Sciatic nerve (tissue), 2 donors: Measurements from ENCODE around the gene FZR1. TPM values are rescaled to one million over a fixed set of nuclear protein-coding genes. Genes with fewer than 3 reads are reported as not detected.
"Not testable (repeated sequence)": the region's sequence is repeated elsewhere in the genome, so short reads cannot be mapped to it uniquely, and the experiment has no call there.

Experiments
- ATAC-seq: fragments of 200-7000 bp; cut with Tn5 transposase; one replicate; pipeline ENCODE4 v1.9.1; 2020; ENCODE audit warnings: mild to moderate bottlenecking, moderate library complexity
- DNase-seq: peaks from one replicate; pipeline ENCODE4 v3.0.0-alpha.2; 2020; ENCODE audit warnings: low spot score
- intact Hi-C: fragments of 100-400 bp; cut with DNase I; formaldehyde crosslinking; loops from one replicate; pipeline ENCODE4 v1.14.2; 2022
- total RNA-seq: library from RNA; stranded (reverse); fragmentation: NEBNext Ultra II Directional; extraction: Animal tissue kit (Norgen Biotek cat#: 25700); gene quantifications from one replicate; pipeline ENCODE4 v1.2.1, GENCODE V29; 2021
- donor health status: DM: no; HTN: no; CAD: no.
- donor health status: DM: no; HTN: no; CAD: no.

FZR1 gene
- total RNA-seq, 1 donor from 2014 or later = 46.1 TPM

- ATAC-seq (no peak), DNase-seq (no peak)
- intact Hi-C loops = no loop called here
These were observed 13.8 kb upstream of the FZR1 start for GRCh38 chr19:3492131-3492839.

GRCh38 chr19:3492919-3493318 lies 13.2 kb upstream of the FZR1 start:
- intact Hi-C loops = no loop called here
- DNase-seq (no peak), ATAC-seq (no peak)

- DNase-seq (no peak), ATAC-seq (no peak)
- intact Hi-C loops = no loop called here
These were observed 12.5 kb upstream of the FZR1 start for GRCh38 chr19:3493651-3494050.

GRCh38 chr19:3494051-3494450 lies 12.1 kb upstream of the FZR1 start:
- peak; percentile 55 for ATAC-seq
- intact Hi-C loops = no loop called here

GRCh38 chr19:3494559-3494958 lies 11.6 kb upstream of the FZR1 start:
- intact Hi-C loops = no loop called here
- no peak for DNase-seq
- ATAC-seq = no peak

More at GRCh38 chr19:3494051-3494450, 12.1 kb upstream of the FZR1 start:
- no peak for DNase-seq

GRCh38 chr19:3496392-3497273 lies 9.5 kb upstream of the FZR1 start:
- DNase-seq (no peak), ATAC-seq (no peak)
- intact Hi-C loops = no loop called here

- no peak for DNase-seq
- intact Hi-C loops = no loop called here
- ATAC-seq = no peak
These were observed 8.2 kb upstream of the FZR1 start for GRCh38 chr19:3497757-3498520.

GRCh38 chr19:3499738-3500428 lies 6.2 kb upstream of the FZR1 start:
- intact Hi-C loops = no loop called here
- no peak for ATAC-seq

GRCh38 chr19:3500429-3501101 lies 5.5 kb upstream of the FZR1 start, which contains the start of gene DOHH:
TSS of gene DOHH (minus strand) at chr19:3500674. CDS start at chr19:3496814, 3,860 bp downstream.
- peak; percentile 97 for DNase-seq
- ATAC-seq = peak; percentile 97
- intact Hi-C loops = no loop called here

More at GRCh38 chr19:3499738-3500428, 6.2 kb upstream of the FZR1 start:
- DNase-seq = no peak

- DNase-seq (no peak), ATAC-seq (no peak)
- intact Hi-C loops = no loop called here
These were observed 4.3 kb upstream of the FZR1 start for GRCh38 chr19:3501780-3502179.

- no peak for ATAC-seq
- intact Hi-C loops = no loop called here
- DNase-seq = no peak
These were observed 3.0 kb upstream of the FZR1 start for GRCh38 chr19:3503036-3503572.

- intact Hi-C loops = no loop called here
- ATAC-seq = no peak
- DNase-seq = no peak
These were observed 1.4 kb upstream of the FZR1 start for GRCh38 chr19:3504735-3505134.

- intact Hi-C loops = no loop called here
- ATAC-seq (peak; percentile 6), DNase-seq (peak; percentile 74)
These were observed 551 bp downstream of the FZR1 start for GRCh38 chr19:3506384-3507340.

- DNase-seq = no peak
- intact Hi-C loops = no loop called here
- ATAC-seq = peak; percentile 7
These were observed 1.4 kb downstream of the FZR1 start for GRCh38 chr19:3507371-3508120.

GRCh38 chr19:3508121-3508661 lies 2.1 kb downstream of the FZR1 start:
- ATAC-seq, intact Hi-C loops, DNase-seq: not testable (repeated sequence)
